Measurements from ENCODE around the gene CLASP1. TPM values are rescaled to one million over a fixed set of nuclear protein-coding genes. Genes with fewer than 3 reads are reported as not detected.

Gene CLASP1
- total RNA-seq, 2 donors from 2014 or later, result 87.0 to 88.3 TPM

- WGBS, 2 experiments (ENCODE audit: insufficient coverage in 1 of 2, insufficient read length in 1 of 2), result 91% methylated on average over 3 of the region's 3 CpGs; no CpG with 5 or more reads in 1 of the 2 experiments
- H3K36me3 ChIP-seq (ENCODE audit: control insufficient read depth, insufficient read depth, low read length), result peaks cover 60% of the 10 kb centered on the region
- H3K27me3 Mint-ChIP-seq (ENCODE audit: insufficient read depth), result no peaks in the 10 kb centered on the region
- H3K27me3 ChIP-seq (ENCODE audit: control insufficient read depth, insufficient read depth, low read length, poor library complexity, severe bottlenecking), result no peaks in the 10 kb centered on the region
- H3K9ac ChIP-seq (ENCODE audit: extremely low read depth, low read length, poor library complexity, severe bottlenecking), result no peak overlapping the region
- H3K4me3 Mint-ChIP-seq, result no peak overlapping the region
- peak overlapping the region; percentile 84 for H3K27ac Mint-ChIP-seq
- no peaks in the 10 kb centered on the region for H3K4me1 Mint-ChIP-seq
- H3K9me3 Mint-ChIP-seq, result peaks cover 4% of the 10 kb centered on the region
- H3K27ac ChIP-seq (ENCODE audit: low read depth, low read length), result no peak overlapping the region
- no peaks in the 10 kb centered on the region for H3K9me3 ChIP-seq (ENCODE audit: control insufficient read depth, low read length)
- peaks cover 58% of the 10 kb centered on the region for H3K36me3 Mint-ChIP-seq (ENCODE audit: low read depth)
- DNase-seq, result no peak
- H3K4me3 ChIP-seq (ENCODE audit: low read length), result no peak overlapping the region
- no peaks in the 10 kb centered on the region for H3K4me1 ChIP-seq (ENCODE audit: control insufficient read depth, insufficient read depth, low read length)
- TF ChIP-seq CTCF (conservative IDR thresholded peaks at IDR 0.05), result no peak
Observed at GRCh38 chr2:121513597-121514333, 135.5 kb downstream of the CLASP1 start.

- H3K9ac ChIP-seq (ENCODE audit: extremely low read depth, low read length, poor library complexity, severe bottlenecking), result no peak overlapping the region
- no peak for TF ChIP-seq CTCF (conservative IDR thresholded peaks at IDR 0.05)
- H3K27me3 Mint-ChIP-seq (ENCODE audit: insufficient read depth), result no peaks in the 10 kb centered on the region
- peaks cover 41% of the 10 kb centered on the region for H3K36me3 ChIP-seq (ENCODE audit: control insufficient read depth, insufficient read depth, low read length)
- H3K9me3 Mint-ChIP-seq, result peaks cover 4% of the 10 kb centered on the region
- H3K9me3 ChIP-seq (ENCODE audit: control insufficient read depth, low read length), result peaks cover 12% of the 10 kb centered on the region
- no peaks in the 10 kb centered on the region for H3K27me3 ChIP-seq (ENCODE audit: control insufficient read depth, insufficient read depth, low read length, poor library complexity, severe bottlenecking)
- no peak for DNase-seq
- H3K4me1 Mint-ChIP-seq, result peaks cover 5% of the 10 kb centered on the region
- no peaks in the 10 kb centered on the region for H3K4me1 ChIP-seq (ENCODE audit: control insufficient read depth, insufficient read depth, low read length)
- no peak overlapping the region for H3K27ac ChIP-seq (ENCODE audit: low read depth, low read length)
- H3K4me3 ChIP-seq (ENCODE audit: low read length), result no peak overlapping the region
- peaks cover 66% of the 10 kb centered on the region for H3K36me3 Mint-ChIP-seq (ENCODE audit: low read depth)
- 71 to 89% methylated on average over 1 of the region's 1 CpG for WGBS, 2 experiments (ENCODE audit: insufficient coverage in 1 of 2, insufficient read length in 1 of 2)
- no peak overlapping the region for H3K27ac Mint-ChIP-seq
- no peak overlapping the region for H3K4me3 Mint-ChIP-seq
Observed at GRCh38 chr2:121510857-121511256, 138.4 kb downstream of the CLASP1 start.

GRCh38 chr2:121506621-121507020 lies 142.6 kb downstream of the CLASP1 start:
- Mint-ChIP-seq H3K9me3 (peaks cover 14% of the 10 kb centered on the region), H3K36me3 (ENCODE audit: low read depth) (peaks cover 76% of the 10 kb centered on the region), H3K4me1 (peaks cover 11% of the 10 kb centered on the region), H3K4me3 (no peak overlapping the region), H3K27me3 (ENCODE audit: insufficient read depth) (no peaks in the 10 kb centered on the region), H3K27ac (no peak overlapping the region)
- DNase-seq, result no peak
- Histone ChIP-seq H3K9me3 (ENCODE audit: control insufficient read depth, low read length) (peaks cover 32% of the 10 kb centered on the region), H3K4me3 (ENCODE audit: low read length) (no peak overlapping the region), H3K27ac (ENCODE audit: low read depth, low read length) (no peak overlapping the region), H3K4me1 (ENCODE audit: control insufficient read depth, insufficient read depth, low read length) (no peaks in the 10 kb centered on the region), H3K9ac (ENCODE audit: extremely low read depth, low read length, poor library complexity, severe bottlenecking) (no peak overlapping the region), H3K36me3 (ENCODE audit: control insufficient read depth, insufficient read depth, low read length) (peaks cover 41% of the 10 kb centered on the region), H3K27me3 (ENCODE audit: control insufficient read depth, insufficient read depth, low read length, poor library complexity, severe bottlenecking) (no peaks in the 10 kb centered on the region)
- 100% methylated on average over 1 of the region's 1 CpG for WGBS, 2 experiments (ENCODE audit: insufficient coverage in 1 of 2, insufficient read length in 1 of 2)
- TF ChIP-seq CTCF (conservative IDR thresholded peaks at IDR 0.05), result no peak
